Adrenal gland (tissue), 5 donors: Measurements from ENCODE around the gene NRXN3.

Source experiments
- POLR2A ChIP-seq, 2 donors: fragments of 450-650 bp; IDR thresholded peaks; one replicate each; pipeline ENCODE4 v1.6.1; 2017; ENCODE audit warnings: antibody characterized with exemption in 2 of 2, mild to moderate bottlenecking in 2 of 2, moderate library complexity in 1 of 2
- TF ChIP-seq, protein P1 (sequence below), 6 experiments: fragments of 450-650 bp in 4 of 6; fragments of 200-600 bp in 2 of 6; sonication (generic) in 1 of 6; IDR thresholded peaks; 1 replicate in 5 of 6; 2 replicates in 1 of 6; pipeline versions ENCODE4 v1.5.1 to v1.8.0; 2016 to 2021; ENCODE audit warnings: antibody characterized with exemption in 6 of 6, mild to moderate bottlenecking in 2 of 6, moderate library complexity in 1 of 6
- donor health status: DM: no; HTN: no; CAD: no.

DNA sequence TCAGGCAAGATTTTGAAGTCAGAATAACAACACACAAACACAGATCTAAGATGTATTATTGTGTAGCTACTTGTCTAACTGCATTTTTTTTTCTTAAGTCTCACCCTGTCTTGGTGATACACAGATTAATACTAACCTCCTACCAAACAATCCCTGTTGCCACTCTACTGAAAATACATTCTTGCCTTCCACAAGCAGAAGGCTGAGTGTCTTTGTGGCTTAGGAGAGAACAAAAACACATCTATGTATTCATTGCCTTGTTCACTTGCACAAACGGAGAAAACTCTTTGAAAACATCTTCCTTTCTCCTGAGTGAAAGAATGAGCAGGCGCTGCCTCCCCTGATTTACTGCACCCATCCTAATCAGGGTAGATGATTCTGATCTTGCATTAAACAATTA, 1398.9 kb downstream of the NRXN3 start:
- TF ChIP-seq POLR2A (IDR thresholded peaks at IDR 0.05): no peak
- TF ChIP-seq, protein P1, sequence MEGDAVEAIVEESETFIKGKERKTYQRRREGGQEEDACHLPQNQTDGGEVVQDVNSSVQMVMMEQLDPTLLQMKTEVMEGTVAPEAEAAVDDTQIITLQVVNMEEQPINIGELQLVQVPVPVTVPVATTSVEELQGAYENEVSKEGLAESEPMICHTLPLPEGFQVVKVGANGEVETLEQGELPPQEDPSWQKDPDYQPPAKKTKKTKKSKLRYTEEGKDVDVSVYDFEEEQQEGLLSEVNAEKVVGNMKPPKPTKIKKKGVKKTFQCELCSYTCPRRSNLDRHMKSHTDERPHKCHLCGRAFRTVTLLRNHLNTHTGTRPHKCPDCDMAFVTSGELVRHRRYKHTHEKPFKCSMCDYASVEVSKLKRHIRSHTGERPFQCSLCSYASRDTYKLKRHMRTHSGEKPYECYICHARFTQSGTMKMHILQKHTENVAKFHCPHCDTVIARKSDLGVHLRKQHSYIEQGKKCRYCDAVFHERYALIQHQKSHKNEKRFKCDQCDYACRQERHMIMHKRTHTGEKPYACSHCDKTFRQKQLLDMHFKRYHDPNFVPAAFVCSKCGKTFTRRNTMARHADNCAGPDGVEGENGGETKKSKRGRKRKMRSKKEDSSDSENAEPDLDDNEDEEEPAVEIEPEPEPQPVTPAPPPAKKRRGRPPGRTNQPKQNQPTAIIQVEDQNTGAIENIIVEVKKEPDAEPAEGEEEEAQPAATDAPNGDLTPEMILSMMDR (IDR thresholded peaks at IDR 0.05): no peak
